ENCODE measurements around the gene TASOR2. TPM values are rescaled to one million over a fixed set of nuclear protein-coding genes. Genes with fewer than 3 reads are reported as not detected.

Gene TASOR2
- total and polyA plus RNA-seq, 9 of the 15 experiments (the other 6 are each of a cell fraction or from before 2014, with no cell fraction given) = 12.7 to 75.3 (median 52.3) TPM

- ChIA-PET CTCF (ENCODE audit: low intra/inter-chr PET ratio) (no interaction called here), POLR2A (no interaction called here)
- TF ChIP-seq NCOA1 (IDR thresholded peaks at IDR 0.05; ENCODE audit: low read depth) = no peak
- TF ChIP-seq NR3C1 (CRISPR knock-in tag; IDR thresholded peaks at IDR 0.05) = no peak
- no peak for TF ChIP-seq FIP1L1 (IDR thresholded peaks at IDR 0.05; ENCODE audit: low read depth, low read length, poor library complexity, severe bottlenecking)
- TF ChIP-seq NKRF (IDR thresholded peaks at IDR 0.05; ENCODE audit: borderline replicate concordance) = no peak
- TF ChIP-seq ZNF174 (CRISPR knock-in tag; IDR thresholded peaks at IDR 0.05) = no peak
- no peak for TF ChIP-seq ARID3B (CRISPR knock-in tag; IDR thresholded peaks at IDR 0.05; ENCODE audit: borderline replicate concordance)
- no peak for TF ChIP-seq RBBP5 (IDR thresholded peaks at IDR 0.05; ENCODE audit: borderline replicate concordance, insufficient read depth, low read length, poor library complexity, severe bottlenecking)
- no peak for TF ChIP-seq ZBED1 (IDR thresholded peaks at IDR 0.05)
- TF ChIP-seq MEIS2 (IDR thresholded peaks at IDR 0.05; ENCODE audit: partially characterized antibody) = no peak
- no peak for TF ChIP-seq JUN (IDR thresholded peaks at IDR 0.05; ENCODE audit: borderline replicate concordance, low read depth, low read length)
- no peak for TF ChIP-seq JUN (CRISPR knock-in tag; IDR thresholded peaks at IDR 0.05; ENCODE audit: borderline replicate concordance)
- TF ChIP-seq TAL1 (IDR thresholded peaks at IDR 0.05) = no peak
- H3K4me3 ChIP-seq = no peak overlapping the region
- H3K27ac ChIP-seq (ENCODE audit: extremely low read depth, low read depth, low read length) = no peak overlapping the region; the same call in 2 of the 3 replicates
- peaks cover 34% of the 10 kb centered on the region for H3K79me2 ChIP-seq (ENCODE audit: control insufficient read depth, insufficient read depth, low read length)
- 66% methylated on average over 3 of the region's 3 CpGs for WGBS (ENCODE audit: insufficient coverage, low coverage, missing lambda C conversion rate)
- peaks cover 5% of the 10 kb centered on the region for H3K9me3 ChIP-seq (replicated peaks; ENCODE audit: control insufficient read depth, insufficient read depth, low read depth, low read length)
- H4K20me1 ChIP-seq (replicated peaks; ENCODE audit: control insufficient read depth, insufficient read depth, low read length) = peaks cover 10% of the 10 kb centered on the region; the same call in 1 of the 2 replicates
- peak; percentile 57 for FAIRE-seq
- no peak for DNase-seq (ENCODE audit: extremely low read depth in 1 of 4, low spot score in 3 of 4)
- in situ Hi-C loops (cut with MboI) (no loop called here), intact Hi-C loops (cut with micrococcal nuclease) (no loop called here)
- H3K9ac ChIP-seq (ENCODE audit: insufficient read depth in 1 of 2, low read depth in 2 of 2, low read length in 2 of 2) = no peak overlapping the region
- H3K27me3 ChIP-seq (ENCODE audit: control insufficient read depth in 2 of 2, insufficient read depth in 2 of 2, low read length in 2 of 2) = no peaks in the 10 kb centered on the region
- no peaks in the 10 kb centered on the region; the same call in 2 of the 3 replicates for H3K36me3 ChIP-seq (ENCODE audit: control insufficient read depth, insufficient read depth, low read length)
- H2AFZ ChIP-seq (ENCODE audit: low read depth, low read length) = peak overlapping the region; percentile 93
- no peaks in the 10 kb centered on the region for H3K9me1 ChIP-seq (ENCODE audit: control insufficient read depth, insufficient read depth, low read length)
- H3K4me1 ChIP-seq (replicated peaks in 1 of 2; ENCODE audit: control insufficient read depth in 2 of 2, insufficient read depth in 2 of 2, low read length in 2 of 2) = peaks cover 14 to 22% of the 10 kb centered on the region in 2 experiments; a peak in 4 of 5 replicates
- H3K4me2 ChIP-seq (ENCODE audit: insufficient read depth, low read length) = no peak overlapping the region; the same call in 1 of the 2 replicates
- no peak for ATAC-seq
- BruUV-seq (replicated peaks) = no TSS peak
Observed at GRCh38 chr10:5683065-5683464, 1.6 kb upstream of the TASOR2 start.

Measured in K562 (cell line).